ENCODE data around the gene KLHL5. TPM values are rescaled to one million over a fixed set of nuclear protein-coding genes. Genes with fewer than 3 reads are reported as not detected.

The KLHL5 gene
- total RNA-seq, 1 experiment from 2014 or later, result 128 TPM

- intact Hi-C loops (cut with micrococcal nuclease; ENCODE audit: unreplicated experiment) (no loop called here), in situ Hi-C loops (cut with HindIII; ENCODE audit: low pct_unique_long_range_greater_than_20kb, low sequenced_read_pairs) (no loop called here)
- no peaks in the 10 kb centered on the region for H3K27me3 ChIP-seq (ENCODE audit: control insufficient read depth, insufficient read depth, low read length)
- H3K36me3 ChIP-seq (ENCODE audit: control insufficient read depth, insufficient read depth, low read length), result no peaks in the 10 kb centered on the region; the same call in 1 of the 2 replicates
- BruUV-seq (replicated peaks), result no TSS peak
- H3K9me3 ChIP-seq (ENCODE audit: control insufficient read depth, insufficient read depth, low read depth, low read length), result no peaks in the 10 kb centered on the region
- CTCF ChIA-PET, result no interaction called here
- ATAC-seq (no peak), DNase-seq (ENCODE audit: low read depth, low spot score) (no peak)
- H3K27ac ChIP-seq (ENCODE audit: low read length), result no peak overlapping the region
- POLR2A ChIA-PET, result no interaction called here
- TF ChIP-seq TCF7L2 (IDR thresholded peaks at IDR 0.05; ENCODE audit: low read depth, low read length) (no peak), POLR2AphosphoS5 (IDR thresholded peaks at IDR 0.05; ENCODE audit: low read depth, low read length) (no peak), CTCF (IDR thresholded peaks at IDR 0.05) (no peak), REST (IDR thresholded peaks at IDR 0.05; ENCODE audit: insufficient read depth in 1 of 2, low read depth in 2 of 2, low read length in 1 of 2) (no peak), SIN3A (IDR thresholded peaks at IDR 0.05; ENCODE audit: borderline replicate concordance, insufficient read depth, low read depth, low read length) (no peak)
- peaks cover 18% of the 10 kb centered on the region for H3K4me1 ChIP-seq (ENCODE audit: control insufficient read depth, insufficient read depth, low read length)
- no peak overlapping the region; a peak in 1 of 4 replicates for H3K4me3 ChIP-seq (ENCODE audit: low read depth in 2 of 2, low read length in 2 of 2)
Observed at GRCh38 chr4:39062770-39063097, 702 bp downstream of the KLHL5 start.

- H3K27ac ChIP-seq (ENCODE audit: low read length), result peak overlapping the region; percentile 34; the same call in 1 of the 2 replicates
- no peaks in the 10 kb centered on the region; the same call in 1 of the 2 replicates for H3K36me3 ChIP-seq (ENCODE audit: control insufficient read depth, insufficient read depth, low read length)
- POLR2A ChIA-PET, result no interaction called here
- H3K4me1 ChIP-seq (ENCODE audit: control insufficient read depth, insufficient read depth, low read length), result peaks cover 18% of the 10 kb centered on the region
- ATAC-seq (no peak), DNase-seq (ENCODE audit: low read depth, low spot score) (no peak)
- H3K4me3 ChIP-seq (ENCODE audit: low read depth in 2 of 2, low read length in 2 of 2), result no peak overlapping the region
- no peaks in the 10 kb centered on the region for H3K27me3 ChIP-seq (ENCODE audit: control insufficient read depth, insufficient read depth, low read length)
- in situ Hi-C loops (cut with HindIII; ENCODE audit: low pct_unique_long_range_greater_than_20kb, low sequenced_read_pairs) (no loop called here), intact Hi-C loops (cut with micrococcal nuclease; ENCODE audit: unreplicated experiment) (no loop called here)
- TF ChIP-seq REST (IDR thresholded peaks at IDR 0.05; ENCODE audit: insufficient read depth in 1 of 2, low read depth in 2 of 2, low read length in 1 of 2) (no peak), SIN3A (IDR thresholded peaks at IDR 0.05; ENCODE audit: borderline replicate concordance, insufficient read depth, low read depth, low read length) (no peak), POLR2AphosphoS5 (IDR thresholded peaks at IDR 0.05; ENCODE audit: low read depth, low read length) (no peak), CTCF (IDR thresholded peaks at IDR 0.05) (no peak), TCF7L2 (IDR thresholded peaks at IDR 0.05; ENCODE audit: low read depth, low read length) (no peak)
- H3K9me3 ChIP-seq (ENCODE audit: control insufficient read depth, insufficient read depth, low read depth, low read length), result no peaks in the 10 kb centered on the region
- BruUV-seq (replicated peaks), result no TSS peak
- CTCF ChIA-PET, result no interaction called here
Observed at GRCh38 chr4:39063430-39063829, 1.4 kb downstream of the KLHL5 start.

Measured in Panc1 (cell line).